HepG2 (cell line): Measurements from ENCODE around the gene P2RX5. TPM values are rescaled to one million over a fixed set of nuclear protein-coding genes. Genes with fewer than 3 reads are reported as not detected.

Experiments used
- BCLAF1 ChIP-seq: fragments of 450-650 bp; IDR thresholded peaks from 2 replicates; pipeline ENCODE4 v1.6.1; 2017; ENCODE audit warnings: mild to moderate bottlenecking
- DNMT1 ChIP-seq: sonication (generic); formaldehyde crosslinking; IDR thresholded peaks from 2 replicates; pipeline ENCODE4 v1.5.1; 2020; ENCODE audit warnings: mild to moderate bottlenecking, missing genetic modification reagents
- DR1 ChIP-seq: sonication (generic); formaldehyde crosslinking; IDR thresholded peaks from 2 replicates; pipeline ENCODE4 v1.8.0; 2021; ENCODE audit warnings: mild to moderate bottlenecking, missing genetic modification reagents, inconsistent platforms
- GATA4 ChIP-seq: sonication (generic); IDR thresholded peaks from 2 replicates; pipeline ENCODE4 v1.6.1; 2016; ENCODE audit warnings: antibody characterized with exemption, low read depth, borderline replicate concordance
- GPBP1L1 ChIP-seq: sonication (generic); formaldehyde crosslinking; IDR thresholded peaks from 2 replicates; pipeline ENCODE4 v1.5.0; 2020; ENCODE audit warnings: mild to moderate bottlenecking, missing genetic modification reagents
- KLF11 ChIP-seq: IDR thresholded peaks from 2 replicates; pipeline ENCODE4 v1.6.1; 2016; ENCODE audit warnings: missing compliant biosample characterization
- MAFK ChIP-seq, 2 experiments: IDR thresholded peaks in 1 of 2; conservative IDR thresholded peaks in 1 of 2; 2 replicates each; pipeline ENCODE4 v1.6.1; 2011; ENCODE audit warnings: improper control_type of control experiment in 2 of 2, low read length in 2 of 2
- PRDM4 ChIP-seq: sonication (generic); formaldehyde crosslinking; IDR thresholded peaks from 2 replicates; pipeline ENCODE4 v1.9.0; 2021; ENCODE audit warnings: missing genetic modification reagents, borderline replicate concordance
- SRSF9 ChIP-seq: fragments of 200-400 bp; formaldehyde crosslinking; IDR thresholded peaks from 2 replicates; pipeline ENCODE4 v1.6.1; 2018; ENCODE audit warnings: borderline replicate concordance, mild to moderate bottlenecking, low read depth, low read length; ENCODE audit not compliant: insufficient read depth, poor library complexity, severe bottlenecking
- ZNF367 ChIP-seq: sonication (generic); formaldehyde crosslinking; IDR thresholded peaks from 2 replicates; pipeline ENCODE4 v1.4.0; 2020; ENCODE audit warnings: missing genetic modification reagents, borderline replicate concordance
- ZNF749 ChIP-seq: sonication (generic); formaldehyde crosslinking; IDR thresholded peaks from 2 replicates; pipeline ENCODE4 v1.8.0; 2022; ENCODE audit warnings: mild to moderate bottlenecking, missing genetic modification reagents, moderate library complexity, borderline replicate concordance
- ZNF788 ChIP-seq: sonication (generic); formaldehyde crosslinking; IDR thresholded peaks from 2 replicates; pipeline ENCODE4 v1.5.0; 2020; ENCODE audit warnings: mild to moderate bottlenecking, missing genetic modification reagents, borderline replicate concordance
- polyA plus RNA-seq, 8 experiments: library from polyadenylated mRNA; depleted of rRNA in 3 of 8; stranded (reverse) in 7 of 8; unstranded in 1 of 8; fragments of >200 nt; fragmentation: Illumina TruSeq in 4 of 8; extraction: Trizol in 4 of 8; gene quantifications; 2 replicates each; pipeline versions ENCODE4 v1.2.1 to v1.2.3, GENCODE V29; 2011 to 2016; ENCODE audit warnings: low read depth in 4 of 8, missing spikeins in 1 of 8, mixed read lengths in 1 of 8; ENCODE audit not compliant: insufficient read depth in 1 of 8
- total RNA-seq, 5 experiments: library from RNA; depleted of rRNA; stranded (reverse); fragments of >200 nt; fragmentation: Illumina TruSeq; extraction: Trizol; gene quantifications; 2 replicates each; pipeline ENCODE4 v1.2.3, GENCODE V29; 2016; ENCODE audit warnings: low read depth in 1 of 5
- TF ChIP-seq, protein P1 (sequence below): sonication (generic); formaldehyde crosslinking; IDR thresholded peaks from 2 replicates; pipeline ENCODE4 v1.4.0; 2020; ENCODE audit warnings: missing genetic modification reagents
- TF ChIP-seq, protein P2 (sequence below): sonication (generic); formaldehyde crosslinking; IDR thresholded peaks from 2 replicates; pipeline ENCODE4 v1.4.0; 2020; ENCODE audit warnings: missing genetic modification reagents
- TF ChIP-seq, protein P3 (sequence below): sonication (generic); formaldehyde crosslinking; IDR thresholded peaks from 2 replicates; pipeline ENCODE4 v1.5.0; 2020; ENCODE audit warnings: mild to moderate bottlenecking, low read depth, missing genetic modification reagents, borderline replicate concordance
- TF ChIP-seq, protein P4 (sequence below): sonication (generic); formaldehyde crosslinking; IDR thresholded peaks from 2 replicates; pipeline ENCODE4 v1.8.1; 2023; ENCODE audit warnings: mild to moderate bottlenecking, missing genetic modification reagents

P2RX5 gene
- total and polyA plus RNA-seq, 2 of the 13 experiments (the other 11 are each of a cell fraction or from before 2014, with no cell fraction given), result 0.95 to 1.7 TPM

GRCh38 chr17:3668279-3669084 is 27.5 kb downstream of the P2RX5 start, which contains the start of the genes EMC6 and TAX1BP3 (continued):
- TF ChIP-seq PRDM4 (peak; percentile 51; the same call in 1 of the 2 replicates), ZNF749 (CRISPR knock-in tag) (0 out of 2 replicates have a peak, but pooled peaks have one; percentile 51), KLF11 (CRISPR knock-in tag) (no peak), GATA4 (peak; percentile 88), DNMT1 (CRISPR knock-in tag) (no peak; the same call in 1 of the 2 replicates), ZNF367 (CRISPR knock-in tag) (peak; percentile 70; the same call in 1 of the 2 replicates), GPBP1L1 (no peak), ZNF788 (CRISPR knock-in tag) (no peak; the same call in 1 of the 2 replicates), MAFK (conservative IDR thresholded peaks at IDR 0.05 in 1 of 2, IDR thresholded peaks at IDR 0.05 in 1 of 2; ENCODE audit: low read length in 2 of 2) (no peak), SRSF9 (no peak), DR1 (CRISPR knock-in tag) (peak; percentile 95), BCLAF1 (no peak)
- TF ChIP-seq, protein P1, sequence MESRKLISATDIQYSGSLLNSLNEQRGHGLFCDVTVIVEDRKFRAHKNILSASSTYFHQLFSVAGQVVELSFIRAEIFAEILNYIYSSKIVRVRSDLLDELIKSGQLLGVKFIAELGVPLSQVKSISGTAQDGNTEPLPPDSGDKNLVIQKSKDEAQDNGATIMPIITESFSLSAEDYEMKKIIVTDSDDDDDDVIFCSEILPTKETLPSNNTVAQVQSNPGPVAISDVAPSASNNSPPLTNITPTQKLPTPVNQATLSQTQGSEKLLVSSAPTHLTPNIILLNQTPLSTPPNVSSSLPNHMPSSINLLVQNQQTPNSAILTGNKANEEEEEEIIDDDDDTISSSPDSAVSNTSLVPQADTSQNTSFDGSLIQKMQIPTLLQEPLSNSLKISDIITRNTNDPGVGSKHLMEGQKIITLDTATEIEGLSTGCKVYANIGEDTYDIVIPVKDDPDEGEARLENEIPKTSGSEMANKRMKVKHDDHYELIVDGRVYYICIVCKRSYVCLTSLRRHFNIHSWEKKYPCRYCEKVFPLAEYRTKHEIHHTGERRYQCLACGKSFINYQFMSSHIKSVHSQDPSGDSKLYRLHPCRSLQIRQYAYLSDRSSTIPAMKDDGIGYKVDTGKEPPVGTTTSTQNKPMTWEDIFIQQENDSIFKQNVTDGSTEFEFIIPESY (CRISPR knock-in tag), result no peak; the same call in 1 of the 2 replicates
- TF ChIP-seq, protein P2, sequence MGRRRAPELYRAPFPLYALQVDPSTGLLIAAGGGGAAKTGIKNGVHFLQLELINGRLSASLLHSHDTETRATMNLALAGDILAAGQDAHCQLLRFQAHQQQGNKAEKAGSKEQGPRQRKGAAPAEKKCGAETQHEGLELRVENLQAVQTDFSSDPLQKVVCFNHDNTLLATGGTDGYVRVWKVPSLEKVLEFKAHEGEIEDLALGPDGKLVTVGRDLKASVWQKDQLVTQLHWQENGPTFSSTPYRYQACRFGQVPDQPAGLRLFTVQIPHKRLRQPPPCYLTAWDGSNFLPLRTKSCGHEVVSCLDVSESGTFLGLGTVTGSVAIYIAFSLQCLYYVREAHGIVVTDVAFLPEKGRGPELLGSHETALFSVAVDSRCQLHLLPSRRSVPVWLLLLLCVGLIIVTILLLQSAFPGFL, result peak; percentile 81; the same call in 1 of the 2 replicates
- TF ChIP-seq, protein P3, sequence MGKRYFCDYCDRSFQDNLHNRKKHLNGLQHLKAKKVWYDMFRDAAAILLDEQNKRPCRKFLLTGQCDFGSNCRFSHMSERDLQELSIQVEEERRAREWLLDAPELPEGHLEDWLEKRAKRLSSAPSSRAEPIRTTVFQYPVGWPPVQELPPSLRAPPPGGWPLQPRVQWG (CRISPR knock-in tag), result no peak
- TF ChIP-seq, protein P4, sequence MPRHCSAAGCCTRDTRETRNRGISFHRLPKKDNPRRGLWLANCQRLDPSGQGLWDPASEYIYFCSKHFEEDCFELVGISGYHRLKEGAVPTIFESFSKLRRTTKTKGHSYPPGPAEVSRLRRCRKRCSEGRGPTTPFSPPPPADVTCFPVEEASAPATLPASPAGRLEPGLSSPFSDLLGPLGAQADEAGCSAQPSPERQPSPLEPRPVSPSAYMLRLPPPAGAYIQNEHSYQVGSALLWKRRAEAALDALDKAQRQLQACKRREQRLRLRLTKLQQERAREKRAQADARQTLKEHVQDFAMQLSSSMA, result no peak
